HepG2 (cell line): ENCODE measurements around the gene ALG8. TPM values are rescaled to one million over a fixed set of nuclear protein-coding genes. Genes with fewer than 3 reads are reported as not detected.

ENCODE experiments used
- ATAC-seq: fragments of 200-7000 bp; cut with Tn5 transposase; 3 replicates; pipeline ENCODE4 v1.9.1; 2020; ENCODE audit warnings: mild to moderate bottlenecking, moderate library complexity
- BruUV-seq: library from RNA; stranded (reverse); fragments of 400-500 nt; replicated peaks from 2 replicates; lab custom pipeline; 2021; lab: Mats Ljungman, UMichigan
- CTCF ChIA-PET: fragments of 300-600 bp; formaldehyde crosslinking; extraction: SDS; loops from one replicate; lab custom pipeline; 2021; ENCODE audit warnings: low total read pairs, inconsistent platforms, low intra/inter-chr PET ratio; lab: Yijun Ruan, JAX
- POLR2A ChIA-PET: fragments of 350-600 bp; sonication (Branson Sonifier 250); formaldehyde crosslinking; loops from one replicate; lab custom pipeline; 2020; ENCODE audit warnings: antibody characterized with exemption, inconsistent platforms; lab: Yijun Ruan, JAX
- DNase-seq: peaks from one replicate; pipeline ENCODE4 v3.0.0-alpha.2; 2015; ENCODE audit warnings: low spot score
- FAIRE-seq: peaks from 3 replicates; lab custom pipeline; 2011; peaks lifted over from hg19 to GRCh38; lab: Jason Lieb, UNC
- H2AFZ ChIP-seq: one replicate; pipeline ENCODE4 v1.6.1; 2011; ENCODE audit warnings: low read length, inconsistent platforms
- H3K27ac ChIP-seq: fragments of 300-600 bp; 3 replicates; pipeline ENCODE4 v1.8.0; 2011; ENCODE audit warnings: mixed run types, mild to moderate bottlenecking, mixed read lengths, low read length, inconsistent platforms; ENCODE audit not compliant: insufficient read depth; ENCODE audit errors: extremely low read length
- H3K27me3 ChIP-seq, 2 experiments: fragments of 200-600 bp in 1 of 2; 2 replicates in 1 of 2; 3 replicates in 1 of 2; pipeline versions ENCODE4 v1.6.0 to v1.8.0; 2011; ENCODE audit warnings: low read length in 2 of 2, mild to moderate bottlenecking in 2 of 2, moderate library complexity in 2 of 2, inconsistent platforms in 1 of 2; ENCODE audit not compliant: insufficient read depth in 2 of 2, control insufficient read depth in 1 of 2
- H3K36me3 ChIP-seq, 2 experiments: fragments of 200-600 bp in 1 of 2; replicated peaks in 1 of 2; 2 replicates in 1 of 2; 3 replicates in 1 of 2; pipeline versions ENCODE4 v1.5.1 to v1.8.0; 2011; ENCODE audit warnings: low read length in 2 of 2, inconsistent platforms in 1 of 2; ENCODE audit not compliant: insufficient read depth in 2 of 2, control insufficient read depth in 1 of 2
- H3K4me1 ChIP-seq: 2 replicates; pipeline ENCODE4 v1.5.1; 2012; ENCODE audit warnings: low read length, inconsistent platforms; ENCODE audit not compliant: insufficient read depth
- H3K4me2 ChIP-seq: 2 replicates; pipeline ENCODE4 v1.6.0; 2011; ENCODE audit warnings: low read depth, low read length, inconsistent platforms
- H3K4me3 ChIP-seq, 3 experiments: fragments of 200-600 bp in 1 of 3; sonication (generic), shearing (Covaris generic) in 1 of 3; replicated peaks in 1 of 3; 2 replicates each; pipeline ENCODE4 v1.5.1; 2011 to 2016; ENCODE audit warnings: low read length in 3 of 3, inconsistent platforms in 2 of 3, low read depth in 2 of 3, mild to moderate bottlenecking in 2 of 3, control low read depth in 1 of 3, mixed read lengths in 1 of 3; ENCODE audit not compliant: insufficient read depth in 1 of 3
- H3K79me2 ChIP-seq: one replicate; pipeline ENCODE4 v1.6.1; 2011; ENCODE audit warnings: low read length, inconsistent platforms; ENCODE audit not compliant: insufficient read depth
- H3K9ac ChIP-seq: 2 replicates; pipeline ENCODE4 v1.6.0; 2011; ENCODE audit warnings: mild to moderate bottlenecking, low read depth, low read length, inconsistent platforms; ENCODE audit not compliant: insufficient read depth
- H3K9me3 ChIP-seq: 2 replicates; pipeline ENCODE4 v1.5.1; 2012; ENCODE audit warnings: mild to moderate bottlenecking, low read length
- H4K20me1 ChIP-seq: 2 replicates; pipeline ENCODE4 v1.6.0; 2011; ENCODE audit warnings: inconsistent platforms, mild to moderate bottlenecking, low read length, moderate library complexity; ENCODE audit not compliant: insufficient read depth
- ATM ChIP-seq: fragments of 450-650 bp; IDR thresholded peaks from 2 replicates; pipeline ENCODE4 v1.7.1; 2017; ENCODE audit warnings: mild to moderate bottlenecking, borderline replicate concordance
- FIP1L1 ChIP-seq: fragments of 200-400 bp; formaldehyde crosslinking; IDR thresholded peaks from 2 replicates; pipeline ENCODE4 v1.6.1; 2018; ENCODE audit warnings: low read depth, mild to moderate bottlenecking, low read length, moderate library complexity, borderline replicate concordance; ENCODE audit not compliant: insufficient read depth
- JUNB ChIP-seq: sonication (generic); formaldehyde crosslinking; IDR thresholded peaks from 2 replicates; pipeline ENCODE4 v1.8.0; 2022; ENCODE audit warnings: missing genetic modification reagents, mild to moderate bottlenecking, borderline replicate concordance
- STAG1 ChIP-seq: sonication (generic); formaldehyde crosslinking; IDR thresholded peaks from 2 replicates; pipeline ENCODE4 v1.4.0; 2020; ENCODE audit warnings: missing genetic modification reagents
- ZFP37 ChIP-seq: sonication (generic); formaldehyde crosslinking; IDR thresholded peaks from 2 replicates; pipeline ENCODE4 v1.4.0; 2020; ENCODE audit warnings: missing genetic modification reagents, borderline replicate concordance
- ZNF180 ChIP-seq: sonication (generic); formaldehyde crosslinking; IDR thresholded peaks from 2 replicates; pipeline ENCODE4 v1.4.0; 2020; ENCODE audit warnings: low read depth, missing genetic modification reagents, borderline replicate concordance
- WGBS: methylation state at CpG from one replicate; pipeline ENCODE4 v1.1.6; 2017; ENCODE audit warnings: low lambda C conversion rate; 5-methylcytosine and 5-hydroxymethylcytosine counted together
- in situ Hi-C: cut with HindIII; loops from 2 replicates; pipeline ENCODE4 v1.10.0; 2017; ENCODE audit warnings: low pct_unique_long_range_greater_than_20kb; ENCODE audit not compliant: extremely low pct_ligation_motif_present
- intact Hi-C: fragments of 100-400 bp; cut with micrococcal nuclease; formaldehyde crosslinking; loops from one replicate; pipeline ENCODE4 v1.10.0; 2022; ENCODE audit not compliant: unreplicated experiment
- polyA plus RNA-seq, 8 experiments: library from polyadenylated mRNA; depleted of rRNA in 3 of 8; stranded (reverse) in 7 of 8; unstranded in 1 of 8; fragments of >200 nt; fragmentation: Illumina TruSeq in 4 of 8; extraction: Trizol in 4 of 8; gene quantifications; 2 replicates each; pipeline versions ENCODE4 v1.2.1 to v1.2.3, GENCODE V29; 2011 to 2016; ENCODE audit warnings: low read depth in 4 of 8, missing spikeins in 1 of 8, mixed read lengths in 1 of 8; ENCODE audit not compliant: insufficient read depth in 1 of 8
- total RNA-seq, 5 experiments: library from RNA; depleted of rRNA; stranded (reverse); fragments of >200 nt; fragmentation: Illumina TruSeq; extraction: Trizol; gene quantifications; 2 replicates each; pipeline ENCODE4 v1.2.3, GENCODE V29; 2016; ENCODE audit warnings: low read depth in 1 of 5
- TF ChIP-seq, protein P1 (sequence below): sonication (generic); formaldehyde crosslinking; IDR thresholded peaks from 2 replicates; pipeline ENCODE4 v1.5.0; 2020; ENCODE audit warnings: mild to moderate bottlenecking, missing genetic modification reagents, moderate library complexity
- TF ChIP-seq, protein P2 (sequence below): IDR thresholded peaks from 2 replicates; pipeline ENCODE4 v1.6.1; 2012; ENCODE audit warnings: low read length, improper control_type of control experiment
- TF ChIP-seq, protein P3 (sequence below): sonication (generic); formaldehyde crosslinking; IDR thresholded peaks from 2 replicates; pipeline ENCODE4 v1.5.1; 2020; ENCODE audit warnings: missing genetic modification reagents, mild to moderate bottlenecking, borderline replicate concordance
- TF ChIP-seq, protein P4 (sequence below): sonication (generic); formaldehyde crosslinking; IDR thresholded peaks from 2 replicates; pipeline ENCODE4 v1.4.0; 2020; ENCODE audit warnings: low read depth, mild to moderate bottlenecking, missing genetic modification reagents
- TF ChIP-seq, protein P5 (sequence below): fragments of 450-650 bp; IDR thresholded peaks from 2 replicates; pipeline ENCODE4 v1.6.1; 2017

Gene ALG8
- total and polyA plus RNA-seq, 2 of the 13 experiments (the other 11 are each of a cell fraction or from before 2014, with no cell fraction given): 75.8 to 88.0 TPM

DNA sequence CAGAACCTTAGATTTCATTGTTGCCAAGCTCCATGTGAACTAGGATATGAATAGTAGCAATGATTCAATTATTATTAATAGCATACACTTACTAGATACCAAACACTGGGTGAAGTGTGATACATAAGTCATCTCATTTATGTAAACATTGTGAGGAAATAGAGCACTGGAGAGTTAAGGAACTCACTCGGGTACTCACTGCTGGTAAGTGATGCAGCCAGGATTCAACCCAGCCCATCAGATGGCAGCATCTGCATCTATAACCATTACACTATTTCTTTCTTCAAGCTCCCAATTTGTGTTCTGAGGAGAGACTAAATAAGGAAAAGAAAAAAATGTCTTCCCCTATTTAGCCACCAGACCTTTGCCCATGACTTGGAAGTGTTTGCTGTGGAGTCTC lies 10.2 kb upstream of the ALG8 start:
- intact Hi-C loops (no loop called here), in situ Hi-C loops (no loop called here)
- no peak overlapping the region for H3K9ac ChIP-seq
- WGBS: 75% methylated on average over 1 of the region's 1 CpG
- ChIA-PET POLR2A (interaction anchor here (0.7 to 1.9 kb wide), 2 partner anchors 10 to 39 kb away, joined by 3 to 9 read pairs; partner anchors contain the start of genes ALG8, KCTD21 and USP35), CTCF (no interaction called here)
- H3K27ac ChIP-seq: no peak overlapping the region
- H3K4me3 ChIP-seq: no peak overlapping the region
- H3K36me3 ChIP-seq: no peaks in the 10 kb centered on the region; a peak in 1 of 5 replicates
- ATAC-seq: peak; percentile 67
- H3K4me2 ChIP-seq: no peak overlapping the region
- BruUV-seq: no TSS peak
- H3K79me2 ChIP-seq: no peaks in the 10 kb centered on the region
- H4K20me1 ChIP-seq: no peaks in the 10 kb centered on the region
- H3K9me3 ChIP-seq: no peaks in the 10 kb centered on the region
- H3K4me1 ChIP-seq: peaks cover 24% of the 10 kb centered on the region
- no peak for DNase-seq
- no peak for FAIRE-seq
- H3K27me3 ChIP-seq: no peaks in the 10 kb centered on the region
- no peak overlapping the region for H2AFZ ChIP-seq
- TF ChIP-seq, protein P1, sequence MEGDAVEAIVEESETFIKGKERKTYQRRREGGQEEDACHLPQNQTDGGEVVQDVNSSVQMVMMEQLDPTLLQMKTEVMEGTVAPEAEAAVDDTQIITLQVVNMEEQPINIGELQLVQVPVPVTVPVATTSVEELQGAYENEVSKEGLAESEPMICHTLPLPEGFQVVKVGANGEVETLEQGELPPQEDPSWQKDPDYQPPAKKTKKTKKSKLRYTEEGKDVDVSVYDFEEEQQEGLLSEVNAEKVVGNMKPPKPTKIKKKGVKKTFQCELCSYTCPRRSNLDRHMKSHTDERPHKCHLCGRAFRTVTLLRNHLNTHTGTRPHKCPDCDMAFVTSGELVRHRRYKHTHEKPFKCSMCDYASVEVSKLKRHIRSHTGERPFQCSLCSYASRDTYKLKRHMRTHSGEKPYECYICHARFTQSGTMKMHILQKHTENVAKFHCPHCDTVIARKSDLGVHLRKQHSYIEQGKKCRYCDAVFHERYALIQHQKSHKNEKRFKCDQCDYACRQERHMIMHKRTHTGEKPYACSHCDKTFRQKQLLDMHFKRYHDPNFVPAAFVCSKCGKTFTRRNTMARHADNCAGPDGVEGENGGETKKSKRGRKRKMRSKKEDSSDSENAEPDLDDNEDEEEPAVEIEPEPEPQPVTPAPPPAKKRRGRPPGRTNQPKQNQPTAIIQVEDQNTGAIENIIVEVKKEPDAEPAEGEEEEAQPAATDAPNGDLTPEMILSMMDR (CRISPR knock-in tag): peak; percentile 46
- TF ChIP-seq JUNB (no peak), ZNF180 (CRISPR knock-in tag) (no peak), ZFP37 (CRISPR knock-in tag) (no peak), STAG1 (CRISPR knock-in tag) (peak; percentile 57), ATM (no peak), FIP1L1 (no peak)
- TF ChIP-seq, protein P2, sequence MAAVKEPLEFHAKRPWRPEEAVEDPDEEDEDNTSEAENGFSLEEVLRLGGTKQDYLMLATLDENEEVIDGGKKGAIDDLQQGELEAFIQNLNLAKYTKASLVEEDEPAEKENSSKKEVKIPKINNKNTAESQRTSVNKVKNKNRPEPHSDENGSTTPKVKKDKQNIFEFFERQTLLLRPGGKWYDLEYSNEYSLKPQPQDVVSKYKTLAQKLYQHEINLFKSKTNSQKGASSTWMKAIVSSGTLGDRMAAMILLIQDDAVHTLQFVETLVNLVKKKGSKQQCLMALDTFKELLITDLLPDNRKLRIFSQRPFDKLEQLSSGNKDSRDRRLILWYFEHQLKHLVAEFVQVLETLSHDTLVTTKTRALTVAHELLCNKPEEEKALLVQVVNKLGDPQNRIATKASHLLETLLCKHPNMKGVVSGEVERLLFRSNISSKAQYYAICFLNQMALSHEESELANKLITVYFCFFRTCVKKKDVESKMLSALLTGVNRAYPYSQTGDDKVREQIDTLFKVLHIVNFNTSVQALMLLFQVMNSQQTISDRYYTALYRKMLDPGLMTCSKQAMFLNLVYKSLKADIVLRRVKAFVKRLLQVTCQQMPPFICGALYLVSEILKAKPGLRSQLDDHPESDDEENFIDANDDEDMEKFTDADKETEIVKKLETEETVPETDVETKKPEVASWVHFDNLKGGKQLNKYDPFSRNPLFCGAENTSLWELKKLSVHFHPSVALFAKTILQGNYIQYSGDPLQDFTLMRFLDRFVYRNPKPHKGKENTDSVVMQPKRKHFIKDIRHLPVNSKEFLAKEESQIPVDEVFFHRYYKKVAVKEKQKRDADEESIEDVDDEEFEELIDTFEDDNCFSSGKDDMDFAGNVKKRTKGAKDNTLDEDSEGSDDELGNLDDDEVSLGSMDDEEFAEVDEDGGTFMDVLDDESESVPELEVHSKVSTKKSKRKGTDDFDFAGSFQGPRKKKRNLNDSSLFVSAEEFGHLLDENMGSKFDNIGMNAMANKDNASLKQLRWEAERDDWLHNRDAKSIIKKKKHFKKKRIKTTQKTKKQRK: no peak
- TF ChIP-seq, protein P3, sequence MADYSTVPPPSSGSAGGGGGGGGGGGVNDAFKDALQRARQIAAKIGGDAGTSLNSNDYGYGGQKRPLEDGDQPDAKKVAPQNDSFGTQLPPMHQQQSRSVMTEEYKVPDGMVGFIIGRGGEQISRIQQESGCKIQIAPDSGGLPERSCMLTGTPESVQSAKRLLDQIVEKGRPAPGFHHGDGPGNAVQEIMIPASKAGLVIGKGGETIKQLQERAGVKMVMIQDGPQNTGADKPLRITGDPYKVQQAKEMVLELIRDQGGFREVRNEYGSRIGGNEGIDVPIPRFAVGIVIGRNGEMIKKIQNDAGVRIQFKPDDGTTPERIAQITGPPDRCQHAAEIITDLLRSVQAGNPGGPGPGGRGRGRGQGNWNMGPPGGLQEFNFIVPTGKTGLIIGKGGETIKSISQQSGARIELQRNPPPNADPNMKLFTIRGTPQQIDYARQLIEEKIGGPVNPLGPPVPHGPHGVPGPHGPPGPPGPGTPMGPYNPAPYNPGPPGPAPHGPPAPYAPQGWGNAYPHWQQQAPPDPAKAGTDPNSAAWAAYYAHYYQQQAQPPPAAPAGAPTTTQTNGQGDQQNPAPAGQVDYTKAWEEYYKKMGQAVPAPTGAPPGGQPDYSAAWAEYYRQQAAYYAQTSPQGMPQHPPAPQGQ: no peak
- TF ChIP-seq, protein P4, sequence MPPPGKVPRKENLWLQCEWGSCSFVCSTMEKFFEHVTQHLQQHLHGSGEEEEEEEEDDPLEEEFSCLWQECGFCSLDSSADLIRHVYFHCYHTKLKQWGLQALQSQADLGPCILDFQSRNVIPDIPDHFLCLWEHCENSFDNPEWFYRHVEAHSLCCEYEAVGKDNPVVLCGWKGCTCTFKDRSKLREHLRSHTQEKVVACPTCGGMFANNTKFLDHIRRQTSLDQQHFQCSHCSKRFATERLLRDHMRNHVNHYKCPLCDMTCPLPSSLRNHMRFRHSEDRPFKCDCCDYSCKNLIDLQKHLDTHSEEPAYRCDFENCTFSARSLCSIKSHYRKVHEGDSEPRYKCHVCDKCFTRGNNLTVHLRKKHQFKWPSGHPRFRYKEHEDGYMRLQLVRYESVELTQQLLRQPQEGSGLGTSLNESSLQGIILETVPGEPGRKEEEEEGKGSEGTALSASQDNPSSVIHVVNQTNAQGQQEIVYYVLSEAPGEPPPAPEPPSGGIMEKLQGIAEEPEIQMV (CRISPR knock-in tag): no peak
- TF ChIP-seq, protein P5, sequence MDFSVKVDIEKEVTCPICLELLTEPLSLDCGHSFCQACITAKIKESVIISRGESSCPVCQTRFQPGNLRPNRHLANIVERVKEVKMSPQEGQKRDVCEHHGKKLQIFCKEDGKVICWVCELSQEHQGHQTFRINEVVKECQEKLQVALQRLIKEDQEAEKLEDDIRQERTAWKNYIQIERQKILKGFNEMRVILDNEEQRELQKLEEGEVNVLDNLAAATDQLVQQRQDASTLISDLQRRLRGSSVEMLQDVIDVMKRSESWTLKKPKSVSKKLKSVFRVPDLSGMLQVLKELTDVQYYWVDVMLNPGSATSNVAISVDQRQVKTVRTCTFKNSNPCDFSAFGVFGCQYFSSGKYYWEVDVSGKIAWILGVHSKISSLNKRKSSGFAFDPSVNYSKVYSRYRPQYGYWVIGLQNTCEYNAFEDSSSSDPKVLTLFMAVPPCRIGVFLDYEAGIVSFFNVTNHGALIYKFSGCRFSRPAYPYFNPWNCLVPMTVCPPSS: no peak
